ENCODE data around the gene UGT1A9. TPM values are rescaled to one million over a fixed set of nuclear protein-coding genes. Genes with fewer than 3 reads are reported as not detected.

Gene UGT1A9
- total and polyA plus RNA-seq, 2 experiments from 2014 or later, result not detected

DNA sequence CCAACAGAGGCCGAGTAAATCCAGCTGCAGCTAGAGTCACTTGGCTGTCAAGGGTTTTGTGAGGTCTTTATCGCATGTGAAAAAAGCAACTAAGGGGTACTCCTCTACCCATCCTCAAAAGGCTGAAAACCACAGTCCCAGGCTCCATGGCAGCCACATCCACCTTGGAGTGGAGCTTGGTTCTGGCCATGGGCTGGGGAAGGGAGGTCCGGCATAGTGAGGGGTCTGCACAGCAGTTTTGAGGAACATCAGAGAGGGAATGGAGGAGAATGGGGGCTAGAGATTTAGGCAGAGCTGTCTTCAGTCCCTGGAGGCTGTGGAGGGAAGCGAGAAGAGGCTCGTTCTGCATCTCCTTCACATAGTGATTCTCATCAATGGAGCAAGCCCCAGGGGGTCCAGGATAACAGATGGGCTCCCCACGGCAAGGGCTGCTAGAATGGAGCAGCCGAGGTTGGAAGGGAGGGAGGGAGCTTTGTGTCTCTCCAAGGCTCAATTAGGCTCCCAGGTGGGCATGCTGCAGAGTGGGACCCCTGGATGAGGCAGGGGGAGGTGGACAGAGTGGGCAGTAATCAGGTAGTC lies 127.5 kb downstream of the UGT1A9 start:
- Histone ChIP-seq H3K4me1 (ENCODE audit: insufficient read depth) (no peaks in the 10 kb centered on the region), H4K20me1 (replicated peaks; ENCODE audit: insufficient read depth) (no peaks in the 10 kb centered on the region), H2AFZ (no peak overlapping the region), H3K27ac (ENCODE audit: low read depth) (no peak overlapping the region), H3F3A (replicated peaks; ENCODE audit: low read depth) (no peaks in the 10 kb centered on the region), H3K36me3 (ENCODE audit: insufficient read depth) (no peaks in the 10 kb centered on the region), H3K9me2 (ENCODE audit: insufficient read depth) (no peaks in the 10 kb centered on the region), H3K4me2 (no peak overlapping the region), H3K4me3 (no peak overlapping the region), H3K27me3 (ENCODE audit: insufficient read depth) (no peaks in the 10 kb centered on the region), H3K79me2 (replicated peaks; ENCODE audit: insufficient read depth) (no peaks in the 10 kb centered on the region)
- Mint-ChIP-seq H3K27me3 (ENCODE audit: insufficient read depth, low read depth, poor library complexity) (peaks cover 3% of the 10 kb centered on the region), H3K9me3 (peaks cover 21% of the 10 kb centered on the region), H3K4me3 (no peak overlapping the region), H3K4me1 (no peaks in the 10 kb centered on the region), H3K27ac (no peak overlapping the region), H3K36me3 (ENCODE audit: low read depth) (no peaks in the 10 kb centered on the region; the same call in 2 of the 3 replicates)
- TF ChIP-seq, protein P1, sequence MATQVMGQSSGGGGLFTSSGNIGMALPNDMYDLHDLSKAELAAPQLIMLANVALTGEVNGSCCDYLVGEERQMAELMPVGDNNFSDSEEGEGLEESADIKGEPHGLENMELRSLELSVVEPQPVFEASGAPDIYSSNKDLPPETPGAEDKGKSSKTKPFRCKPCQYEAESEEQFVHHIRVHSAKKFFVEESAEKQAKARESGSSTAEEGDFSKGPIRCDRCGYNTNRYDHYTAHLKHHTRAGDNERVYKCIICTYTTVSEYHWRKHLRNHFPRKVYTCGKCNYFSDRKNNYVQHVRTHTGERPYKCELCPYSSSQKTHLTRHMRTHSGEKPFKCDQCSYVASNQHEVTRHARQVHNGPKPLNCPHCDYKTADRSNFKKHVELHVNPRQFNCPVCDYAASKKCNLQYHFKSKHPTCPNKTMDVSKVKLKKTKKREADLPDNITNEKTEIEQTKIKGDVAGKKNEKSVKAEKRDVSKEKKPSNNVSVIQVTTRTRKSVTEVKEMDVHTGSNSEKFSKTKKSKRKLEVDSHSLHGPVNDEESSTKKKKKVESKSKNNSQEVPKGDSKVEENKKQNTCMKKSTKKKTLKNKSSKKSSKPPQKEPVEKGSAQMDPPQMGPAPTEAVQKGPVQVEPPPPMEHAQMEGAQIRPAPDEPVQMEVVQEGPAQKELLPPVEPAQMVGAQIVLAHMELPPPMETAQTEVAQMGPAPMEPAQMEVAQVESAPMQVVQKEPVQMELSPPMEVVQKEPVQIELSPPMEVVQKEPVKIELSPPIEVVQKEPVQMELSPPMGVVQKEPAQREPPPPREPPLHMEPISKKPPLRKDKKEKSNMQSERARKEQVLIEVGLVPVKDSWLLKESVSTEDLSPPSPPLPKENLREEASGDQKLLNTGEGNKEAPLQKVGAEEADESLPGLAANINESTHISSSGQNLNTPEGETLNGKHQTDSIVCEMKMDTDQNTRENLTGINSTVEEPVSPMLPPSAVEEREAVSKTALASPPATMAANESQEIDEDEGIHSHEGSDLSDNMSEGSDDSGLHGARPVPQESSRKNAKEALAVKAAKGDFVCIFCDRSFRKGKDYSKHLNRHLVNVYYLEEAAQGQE (IDR thresholded peaks at IDR 0.05; ENCODE audit: unreplicated experiment), result no peak
- TF ChIP-seq ZNF114 (CRISPR knock-in tag; IDR thresholded peaks at IDR 0.05) (no peak), NANOG (IDR thresholded peaks at IDR 0.05; ENCODE audit: borderline replicate concordance) (no peak), CREB1 (CRISPR knock-in tag; IDR thresholded peaks at IDR 0.05; ENCODE audit: low read depth) (no peak), JUNB (IDR thresholded peaks at IDR 0.05; ENCODE audit: unreplicated experiment) (no peak), CTCF (conservative IDR thresholded peaks at IDR 0.05; ENCODE audit: low read depth in 2 of 2) (no peak), ZNF331 (CRISPR knock-in tag; IDR thresholded peaks at IDR 0.05; ENCODE audit: low read depth) (no peak), POLR2AphosphoS5 (IDR thresholded peaks at IDR 0.05; ENCODE audit: low read depth) (no peak)
- ATAC-seq (no peak), DNase-seq (ENCODE audit: low spot score) (no peak)

DNA sequence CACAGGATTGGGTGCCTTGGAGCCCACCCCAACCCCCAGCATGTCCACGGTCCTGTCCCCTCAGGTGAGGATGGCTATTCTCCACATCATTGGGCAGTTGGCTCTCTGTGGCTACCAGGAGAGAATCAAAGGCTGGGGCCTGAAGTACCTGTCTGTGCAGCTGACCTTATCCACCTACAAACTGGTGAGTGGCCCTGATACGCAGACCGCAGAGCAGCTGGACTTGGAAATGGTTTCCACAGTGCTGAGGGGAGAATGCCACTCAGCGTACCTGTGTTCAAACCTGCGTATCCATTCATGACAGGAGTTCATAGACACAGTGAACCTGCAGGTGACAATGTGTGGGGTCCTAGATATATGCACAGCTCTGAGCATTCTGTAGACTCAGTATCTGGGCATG lies 128.0 kb downstream of the UGT1A9 start:
- no peak for ATAC-seq
- H3K4me1 Mint-ChIP-seq, result no peaks in the 10 kb centered on the region
- no peaks in the 10 kb centered on the region for H3K79me2 ChIP-seq (replicated peaks; ENCODE audit: insufficient read depth)

More for the DNA sequence above, 128.0 kb downstream of the UGT1A9 start:
- no peak for DNase-seq (ENCODE audit: low spot score)
- peaks cover 21% of the 10 kb centered on the region for H3K9me3 Mint-ChIP-seq
- peaks cover 3% of the 10 kb centered on the region for H3K27me3 Mint-ChIP-seq (ENCODE audit: insufficient read depth, low read depth, poor library complexity)
- Histone ChIP-seq H3K4me3 (no peak overlapping the region), H3K4me1 (ENCODE audit: insufficient read depth) (no peaks in the 10 kb centered on the region), H3K27me3 (ENCODE audit: insufficient read depth) (no peaks in the 10 kb centered on the region), H2AFZ (no peak overlapping the region), H3K4me2 (no peak overlapping the region), H3K27ac (ENCODE audit: low read depth) (no peak overlapping the region), H3K36me3 (ENCODE audit: insufficient read depth) (no peaks in the 10 kb centered on the region), H4K20me1 (replicated peaks; ENCODE audit: insufficient read depth) (no peaks in the 10 kb centered on the region), H3F3A (replicated peaks; ENCODE audit: low read depth) (no peaks in the 10 kb centered on the region), H3K9me2 (ENCODE audit: insufficient read depth) (no peaks in the 10 kb centered on the region)
- TF ChIP-seq STAT1 (IDR thresholded peaks at IDR 0.05; ENCODE audit: unreplicated experiment), result no peak
- no peaks in the 10 kb centered on the region; the same call in 2 of the 3 replicates for H3K36me3 Mint-ChIP-seq (ENCODE audit: low read depth)
- H3K4me3 Mint-ChIP-seq, result no peak overlapping the region
- no peak overlapping the region for H3K27ac Mint-ChIP-seq

Measured in GM23338 (cell line).